K562 (cell line): ENCODE data around the gene TBL1XR1. TPM values are rescaled to one million over a fixed set of nuclear protein-coding genes. Genes with fewer than 3 reads are reported as not detected.

ENCODE experiments used
- ATAC-seq: fragments of 200-7000 bp; cut with Tn5 transposase; 3 replicates; pipeline ENCODE4 v1.9.1; 2020; ENCODE audit warnings: moderate library complexity
- BruUV-seq: library from RNA; stranded (reverse); fragments of 400-500 nt; replicated peaks from 2 replicates; lab custom pipeline; 2021; lab: Mats Ljungman, UMichigan
- CTCF ChIA-PET: fragments of 300-600 bp; formaldehyde crosslinking; extraction: SDS; loops from one replicate; lab custom pipeline; 2021; ENCODE audit warnings: low intra/inter-chr PET ratio; lab: Yijun Ruan, JAX
- POLR2A ChIA-PET: fragments of 300-600, 350-650 bp; sonication (Branson Sonifier 250); formaldehyde crosslinking; extraction: SDS; loops from one replicate; lab custom pipeline; 2021; ENCODE audit warnings: antibody characterized with exemption, inconsistent platforms; lab: Yijun Ruan, JAX
- DNase-seq, 4 experiments: peaks; one replicate each; pipeline versions ENCODE4 v3.0.0 to v3.0.0-alpha.2; 2011 to 2018; ENCODE audit warnings: low spot score in 3 of 4, mixed read lengths in 3 of 4; ENCODE audit errors: extremely low read depth in 1 of 4
- FAIRE-seq: peaks from 2 replicates; lab custom pipeline; 2011; peaks lifted over from hg19 to GRCh38; lab: Jason Lieb, UNC
- H2AFZ ChIP-seq: 2 replicates; pipeline ENCODE4 v1.6.0; 2011; ENCODE audit warnings: low read depth, low read length, control low read depth, inconsistent platforms
- H3K27ac ChIP-seq: fragments of 200-600 bp; 3 replicates; pipeline ENCODE4 v1.8.0; 2011; ENCODE audit warnings: low read depth, mild to moderate bottlenecking, control low read depth, inconsistent platforms, low read length, moderate library complexity, mixed read lengths; ENCODE audit errors: extremely low read depth
- H3K27me3 ChIP-seq, 2 experiments: fragments of 300-600 bp in 1 of 2; 2 replicates in 1 of 2; 3 replicates in 1 of 2; pipeline versions ENCODE4 v1.6.0 to v1.8.0; 2011; ENCODE audit warnings: inconsistent platforms in 2 of 2, low read length in 2 of 2, mild to moderate bottlenecking in 1 of 2, mixed read lengths in 1 of 2, moderate library complexity in 1 of 2; ENCODE audit not compliant: control insufficient read depth in 2 of 2, insufficient read depth in 2 of 2
- H3K36me3 ChIP-seq: fragments of 300-600 bp; 3 replicates; pipeline ENCODE4 v1.8.0; 2011; ENCODE audit warnings: mild to moderate bottlenecking, low read length, inconsistent platforms; ENCODE audit not compliant: control insufficient read depth, insufficient read depth
- H3K4me1 ChIP-seq, 2 experiments: fragments of 200-600 bp in 1 of 2; replicated peaks in 1 of 2; 2 replicates in 1 of 2; 3 replicates in 1 of 2; pipeline versions ENCODE4 v1.5.1 to v1.8.0; 2011; ENCODE audit warnings: inconsistent platforms in 2 of 2, low read length in 2 of 2, mild to moderate bottlenecking in 1 of 2, mixed read lengths in 1 of 2, moderate library complexity in 1 of 2; ENCODE audit not compliant: control insufficient read depth in 2 of 2, insufficient read depth in 2 of 2
- H3K4me2 ChIP-seq: 2 replicates; pipeline ENCODE4 v1.6.1; 2011; ENCODE audit warnings: low read length, control low read depth, inconsistent platforms, mixed read lengths; ENCODE audit not compliant: insufficient read depth
- H3K4me3 ChIP-seq: fragments of 200-600 bp; sonication (generic), shearing (Covaris generic); 2 replicates; pipeline ENCODE4 v1.5.1; 2016; ENCODE audit warnings: control low read depth, inconsistent platforms
- H3K79me2 ChIP-seq: fragments of 200-600 bp; 3 replicates; pipeline ENCODE4 v1.8.0; 2011; ENCODE audit warnings: low read length, inconsistent platforms; ENCODE audit not compliant: control insufficient read depth, insufficient read depth
- H3K9ac ChIP-seq, 2 experiments: 2 replicates each; pipeline versions ENCODE4 v1.6.0 to v1.6.1; 2011; ENCODE audit warnings: low read depth in 2 of 2, low read length in 2 of 2, control low read depth in 1 of 2, inconsistent platforms in 1 of 2, mild to moderate bottlenecking in 1 of 2, mixed read lengths in 1 of 2; ENCODE audit not compliant: insufficient read depth in 1 of 2
- H3K9me1 ChIP-seq: one replicate; pipeline ENCODE4 v1.6.0; 2011; ENCODE audit warnings: inconsistent platforms, mild to moderate bottlenecking, low read length, moderate library complexity; ENCODE audit not compliant: control insufficient read depth, insufficient read depth
- H3K9me3 ChIP-seq: replicated peaks from 2 replicates; pipeline ENCODE4 v1.5.1; 2011; ENCODE audit warnings: low read depth, low read length, inconsistent platforms; ENCODE audit not compliant: control insufficient read depth, insufficient read depth
- H4K20me1 ChIP-seq: replicated peaks from 2 replicates; pipeline ENCODE4 v1.6.1; 2011; ENCODE audit warnings: low read length, inconsistent platforms, mixed read lengths; ENCODE audit not compliant: control insufficient read depth, insufficient read depth
- ATF3 ChIP-seq, 2 experiments: fragments of 450-650 bp in 1 of 2; sonication (generic) in 1 of 2; formaldehyde crosslinking in 1 of 2; IDR thresholded peaks in 1 of 2; conservative IDR thresholded peaks in 1 of 2; 2 replicates each; pipeline versions ENCODE4 v1.6.1 to v1.8.1; 2016 to 2023; ENCODE audit warnings: mild to moderate bottlenecking in 2 of 2, moderate library complexity in 2 of 2, inconsistent platforms in 1 of 2, missing genetic modification reagents in 1 of 2
- ATF7 ChIP-seq: fragments of 450-650 bp; IDR thresholded peaks from 2 replicates; pipeline ENCODE4 v1.7.1; 2014; ENCODE audit warnings: mild to moderate bottlenecking, moderate library complexity
- HMBOX1 ChIP-seq: sonication (generic); IDR thresholded peaks from 2 replicates; pipeline ENCODE4 v1.6.1; 2016
- JUND ChIP-seq, 2 experiments: IDR thresholded peaks; 2 replicates in 1 of 2; 3 replicates in 1 of 2; pipeline ENCODE4 v1.6.1; 2011; ENCODE audit warnings: borderline replicate concordance in 2 of 2, low read depth in 2 of 2, low read length in 2 of 2, improper control_type of control experiment in 1 of 2, missing biosample characterization in 1 of 2, missing genetic modification characterization in 1 of 2, missing genetic modification reagents in 1 of 2
- KAT7 ChIP-seq: sonication (generic); formaldehyde crosslinking; IDR thresholded peaks from 2 replicates; pipeline ENCODE4 v1.8.0; 2022; ENCODE audit warnings: missing genetic modification reagents, mild to moderate bottlenecking, borderline replicate concordance
- KDM1A ChIP-seq, 2 experiments: fragments of 450-650 bp; IDR thresholded peaks; 2 replicates each; pipeline ENCODE4 v1.6.1; 2016; ENCODE audit warnings: mild to moderate bottlenecking in 2 of 2
- KLF1 ChIP-seq: fragments of 450-650 bp; IDR thresholded peaks from 2 replicates; pipeline ENCODE4 v1.6.1; 2016; ENCODE audit warnings: missing genetic modification characterization, missing compliant biosample characterization
- NFE2 ChIP-seq: IDR thresholded peaks from 2 replicates; pipeline ENCODE4 v1.6.1; 2014; ENCODE audit warnings: antibody characterized with exemption, low read depth
- NKRF ChIP-seq: fragments of 450-650 bp; IDR thresholded peaks from 2 replicates; pipeline ENCODE4 v1.6.1; 2016; ENCODE audit warnings: borderline replicate concordance
- TAF1 ChIP-seq: IDR thresholded peaks from 2 replicates; pipeline ENCODE4 v1.6.1; 2011; ENCODE audit warnings: mild to moderate bottlenecking, low read length, moderate library complexity; ENCODE audit not compliant: insufficient read depth, control insufficient read depth, severe bottlenecking; ENCODE audit errors: extremely low read depth
- TARDBP ChIP-seq: fragments of 450-650 bp; IDR thresholded peaks from 2 replicates; pipeline ENCODE4 v1.6.1; 2016
- TBP ChIP-seq: optimal IDR thresholded peaks from 2 replicates; pipeline ENCODE3; 2011; ENCODE audit warnings: low read depth, low read length, improper control_type of control experiment
- TCFL5 ChIP-seq: fragments of 250-450 bp; sonication (Bioruptor Pico); conservative IDR thresholded peaks from 2 replicates; pipeline ENCODE4 v1.6.1; 2021; ENCODE audit warnings: mild to moderate bottlenecking, moderate library complexity, matching md5 sums
- ZEB2 ChIP-seq: fragments of 450-650 bp; IDR thresholded peaks from 2 replicates; pipeline ENCODE4 v1.6.1; 2016
- ZFX ChIP-seq: sonication (generic); formaldehyde crosslinking; IDR thresholded peaks from 2 replicates; pipeline ENCODE4 v1.8.0; 2022; ENCODE audit warnings: mild to moderate bottlenecking, missing genetic modification reagents, moderate library complexity
- ZNF174 ChIP-seq: fragments of 250-450 bp; sonication (Bioruptor Pico); IDR thresholded peaks from 2 replicates; pipeline ENCODE4 v1.4.0; 2020; ENCODE audit warnings: mild to moderate bottlenecking
- ZNF655 ChIP-seq: fragments of 250-450 bp; sonication (Bioruptor Pico); IDR thresholded peaks from 2 replicates; pipeline ENCODE4 v1.5.0; 2021
- ZNF778 ChIP-seq: fragments of 450-650 bp; formaldehyde crosslinking; IDR thresholded peaks from 2 replicates; pipeline ENCODE4 v1.4.0; 2020; ENCODE audit warnings: mild to moderate bottlenecking, moderate library complexity
- WGBS: fragments of 100-300 bp; shearing (Covaris generic); methylation state at CpG from one replicate; pipeline ENCODE4 v1.1.6; 2016; ENCODE audit warnings: low coverage, mixed read lengths; ENCODE audit not compliant: insufficient coverage; ENCODE audit errors: missing lambda C conversion rate; 5-methylcytosine and 5-hydroxymethylcytosine counted together
- in situ Hi-C: fragments of 300-500 bp; cut with MboI; formaldehyde crosslinking; loops from 4 replicates; pipeline ENCODE4 v1.15.0; 2018; ENCODE audit warnings: inconsistent platforms, mixed read lengths
- intact Hi-C: fragments of 100-400 bp; cut with micrococcal nuclease; formaldehyde crosslinking; loops from 2 replicates; pipeline ENCODE4 v1.14.2; 2022
- polyA plus RNA-seq, 8 experiments: library from polyadenylated mRNA; depleted of rRNA in 4 of 8; stranded (reverse) in 5 of 8; unstranded in 3 of 8; fragments of >200 nt; fragmentation: Nextera tagmentation in 2 of 8; fragmentation: Illumina TruSeq in 1 of 8; extraction: Ambion mirVana in 2 of 8; extraction: Trizol in 1 of 8; gene quantifications; 2 replicates each; pipeline versions ENCODE4 v1.2.1 to v1.2.3, GENCODE V29; 2011 to 2014; ENCODE audit warnings: inconsistent platforms in 1 of 8, missing spikeins in 1 of 8
- total RNA-seq, 7 experiments: library from RNA; depleted of rRNA in 6 of 7; stranded (reverse); fragments of >200 nt in 6 of 7; fragmentation: Illumina TruSeq in 2 of 7; extraction: Trizol in 2 of 7; gene quantifications; 2 replicates each; pipeline versions ENCODE4 v1.2.1 to v1.2.3, GENCODE V29; 2011 to 2021; ENCODE audit warnings: low replicate concordance in 1 of 7

The TBL1XR1 gene
- total and polyA plus RNA-seq, 9 of the 15 experiments (the other 6 are each of a cell fraction or from before 2014, with no cell fraction given): 19.6 to 171 (median 83.3) TPM

GRCh38 chr3:177212756-177213155 is 15.5 kb upstream of the TBL1XR1 start:
- no peak overlapping the region for H3K27ac ChIP-seq
- 41% methylated on average over 8 of the region's 8 CpGs for WGBS
- H3K4me2 ChIP-seq: no peak overlapping the region
- intact Hi-C loops (no loop called here), in situ Hi-C loops (no loop called here)
- H3K9ac ChIP-seq: no peak overlapping the region
- no peaks in the 10 kb centered on the region for H3K27me3 ChIP-seq
- no TSS peak for BruUV-seq
- ChIA-PET CTCF (no interaction called here), POLR2A (interaction anchor here (0.9 kb wide), 1 partner anchor 147 kb away, joined by 5 read pairs; no protein-coding TSS in a partner anchor)
- H3K36me3 ChIP-seq: no peaks in the 10 kb centered on the region
- H3K4me1 ChIP-seq: peaks cover 10% of the 10 kb centered on the region in 2 experiments; a peak in 3 of 5 replicates
- H2AFZ ChIP-seq: peak overlapping the region; percentile 20; the same call in 1 of the 2 replicates
- no peaks in the 10 kb centered on the region for H3K9me1 ChIP-seq
- H3K79me2 ChIP-seq: no peaks in the 10 kb centered on the region
- H4K20me1 ChIP-seq: no peaks in the 10 kb centered on the region
- FAIRE-seq (no peak), ATAC-seq (peak; percentile 47), DNase-seq (peak in 2 of 4 experiments; percentile 30 to 40)
- no peak overlapping the region for H3K4me3 ChIP-seq
- no peaks in the 10 kb centered on the region for H3K9me3 ChIP-seq
- TF ChIP-seq ZEB2: 0 out of 2 replicates have a peak, but pooled peaks have one; percentile 32
- no peak for TF ChIP-seq NFE2
- TF ChIP-seq TARDBP: no peak
- TF ChIP-seq HMBOX1: peak; percentile 84
- TF ChIP-seq ZNF174 (CRISPR knock-in tag): no peak
- no peak for TF ChIP-seq KAT7 (CRISPR knock-in tag)
- 0 out of 2 replicates have a peak, but pooled peaks have one; percentile 13 for TF ChIP-seq JUND (IDR thresholded peaks at IDR 0.05; ENCODE audit: borderline replicate concordance, low read depth, low read length)
- no peak; the same call in 2 of the 3 replicates for TF ChIP-seq JUND (tag; IDR thresholded peaks at IDR 0.05; ENCODE audit: borderline replicate concordance, low read depth, low read length)
- 0 out of 4 replicates have a peak, but pooled peaks of 1 of the 2 experiments have one; percentile 24 for TF ChIP-seq KDM1A (IDR thresholded peaks at IDR 0.05)
- TF ChIP-seq NKRF: no peak
- no peak for TF ChIP-seq KLF1 (tag)
- TF ChIP-seq ATF7: peak; percentile 58
- TF ChIP-seq TBP: peak; percentile 61
- 0 out of 2 replicates have a peak, but pooled peaks have one; percentile 28 for TF ChIP-seq ZFX (CRISPR knock-in tag)
- no peak for TF ChIP-seq TCFL5
- TF ChIP-seq ZNF655 (CRISPR knock-in tag): no peak
- TF ChIP-seq TAF1: no peak
- TF ChIP-seq ZNF778 (CRISPR knock-in tag): no peak
- TF ChIP-seq ATF3 (IDR thresholded peaks at IDR 0.05): peak; percentile 55
- no peak for TF ChIP-seq ATF3 (CRISPR knock-in tag; conservative IDR thresholded peaks at IDR 0.05)
